BE2C (cell line): ENCODE data around the gene ZNF236.
"Not testable (repeated sequence)": the region's sequence is repeated elsewhere in the genome, so short reads cannot be mapped to it uniquely, and the experiment has no call there.

Source experiments
- DNase-seq: peaks from one replicate; pipeline ENCODE4 v3.0.0-alpha.2; 2020
- H3K27me3 ChIP-seq: fragments of 250-450 bp; sonication (Bioruptor Pico); 2 replicates; pipeline ENCODE4 v1.5.1; 2020; ENCODE audit warnings: mild to moderate bottlenecking
- H3K36me3 ChIP-seq: fragments of 250-450 bp; sonication (Bioruptor Pico); 2 replicates; pipeline ENCODE4 v1.5.1; 2020; ENCODE audit warnings: mild to moderate bottlenecking
- H3K4me1 ChIP-seq: fragments of 250-450 bp; sonication (Bioruptor Pico); 2 replicates; pipeline ENCODE4 v1.5.1; 2020
- H3K4me3 ChIP-seq: 2 replicates; pipeline ENCODE4 v1.5.1; 2011; ENCODE audit warnings: low read depth, low read length
- H3K9me3 ChIP-seq: fragments of 250-450 bp; sonication (Bioruptor Pico); 2 replicates; pipeline ENCODE4 v1.5.1; 2020
- TF ChIP-seq, protein P1 (sequence below): IDR thresholded peaks from 2 replicates; pipeline ENCODE4 v1.5.1; 2012; ENCODE audit warnings: mild to moderate bottlenecking, low read depth, low read length

The ZNF236 gene

DNA sequence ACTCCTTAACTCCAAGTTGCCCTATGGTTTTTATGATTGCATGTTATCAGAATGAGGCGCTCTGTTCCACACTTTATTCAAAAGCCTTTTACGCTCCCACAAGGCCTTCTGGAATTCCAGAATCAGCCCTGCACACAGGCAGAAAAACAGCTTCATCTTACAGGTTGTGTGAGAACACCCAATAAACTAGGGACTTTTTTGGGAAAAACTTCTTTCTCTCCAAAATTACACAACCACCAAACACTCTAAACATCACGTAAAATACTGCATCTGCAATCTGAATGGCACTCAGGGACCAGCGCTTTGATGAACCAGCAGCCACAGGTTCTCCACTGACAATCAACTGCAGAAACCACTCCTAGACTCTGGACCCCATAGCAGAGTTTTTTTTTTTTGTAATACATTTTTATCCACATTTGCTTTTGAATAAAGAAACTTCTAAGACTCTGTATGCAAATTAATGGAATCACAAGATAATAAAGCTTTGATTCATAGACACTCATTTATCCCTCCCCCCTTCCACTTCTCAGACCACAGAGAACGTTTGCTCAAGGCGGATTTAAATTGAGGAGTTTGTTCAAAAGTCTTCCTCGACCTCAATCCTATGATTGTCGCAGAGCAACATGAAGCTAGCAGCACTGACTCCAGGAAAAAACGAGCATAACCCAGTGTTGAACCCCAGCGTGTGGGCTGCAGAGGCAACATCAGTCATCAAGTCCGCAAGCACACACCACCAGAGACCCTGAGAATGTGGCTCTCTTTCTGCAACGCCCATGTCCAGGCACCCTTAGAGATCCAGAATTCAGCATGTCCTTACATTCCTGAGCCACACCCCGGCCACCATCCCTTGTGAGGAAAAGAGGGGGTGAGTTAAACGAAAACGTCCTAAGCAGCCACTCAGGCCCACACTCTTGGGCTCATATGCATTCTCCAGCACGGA is 193.7 kb downstream of the ZNF236 start:
- no peak overlapping the region for H3K4me3 ChIP-seq
- H3K36me3 ChIP-seq, result no peaks in the 10 kb centered on the region
- no peaks in the 10 kb centered on the region for H3K4me1 ChIP-seq
- no peaks in the 10 kb centered on the region for H3K9me3 ChIP-seq
- TF ChIP-seq, protein P1, sequence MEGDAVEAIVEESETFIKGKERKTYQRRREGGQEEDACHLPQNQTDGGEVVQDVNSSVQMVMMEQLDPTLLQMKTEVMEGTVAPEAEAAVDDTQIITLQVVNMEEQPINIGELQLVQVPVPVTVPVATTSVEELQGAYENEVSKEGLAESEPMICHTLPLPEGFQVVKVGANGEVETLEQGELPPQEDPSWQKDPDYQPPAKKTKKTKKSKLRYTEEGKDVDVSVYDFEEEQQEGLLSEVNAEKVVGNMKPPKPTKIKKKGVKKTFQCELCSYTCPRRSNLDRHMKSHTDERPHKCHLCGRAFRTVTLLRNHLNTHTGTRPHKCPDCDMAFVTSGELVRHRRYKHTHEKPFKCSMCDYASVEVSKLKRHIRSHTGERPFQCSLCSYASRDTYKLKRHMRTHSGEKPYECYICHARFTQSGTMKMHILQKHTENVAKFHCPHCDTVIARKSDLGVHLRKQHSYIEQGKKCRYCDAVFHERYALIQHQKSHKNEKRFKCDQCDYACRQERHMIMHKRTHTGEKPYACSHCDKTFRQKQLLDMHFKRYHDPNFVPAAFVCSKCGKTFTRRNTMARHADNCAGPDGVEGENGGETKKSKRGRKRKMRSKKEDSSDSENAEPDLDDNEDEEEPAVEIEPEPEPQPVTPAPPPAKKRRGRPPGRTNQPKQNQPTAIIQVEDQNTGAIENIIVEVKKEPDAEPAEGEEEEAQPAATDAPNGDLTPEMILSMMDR, result no peak
- no peak for DNase-seq
- no peaks in the 10 kb centered on the region for H3K27me3 ChIP-seq

DNA sequence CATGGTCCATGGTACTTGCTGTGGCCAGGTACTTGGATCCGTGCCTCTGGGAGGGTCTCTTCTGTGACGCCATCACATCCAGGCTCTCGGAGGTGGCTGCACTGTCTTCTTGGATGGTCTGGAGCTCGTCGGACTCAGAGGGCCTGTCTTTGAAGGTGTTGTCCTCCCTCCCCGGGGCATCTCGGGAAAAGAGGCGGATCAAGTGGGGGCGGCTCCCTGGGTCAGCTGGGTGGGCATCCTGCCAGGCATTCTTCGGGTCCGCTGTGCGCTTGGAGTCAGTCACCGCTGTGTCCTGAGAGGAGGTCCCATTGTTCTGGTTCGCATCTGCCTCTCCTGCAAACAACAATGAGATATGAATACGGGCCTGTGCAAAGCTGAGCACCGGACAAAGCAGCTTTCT is 194.6 kb downstream of the ZNF236 start:
- TF ChIP-seq, protein P1, result no peak
- Histone ChIP-seq H3K27me3 (no peaks in the 10 kb centered on the region), H3K36me3 (no peaks in the 10 kb centered on the region), H3K4me3 (no peak overlapping the region), H3K9me3 (no peaks in the 10 kb centered on the region), H3K4me1 (no peaks in the 10 kb centered on the region)
- DNase-seq, result no peak

DNA sequence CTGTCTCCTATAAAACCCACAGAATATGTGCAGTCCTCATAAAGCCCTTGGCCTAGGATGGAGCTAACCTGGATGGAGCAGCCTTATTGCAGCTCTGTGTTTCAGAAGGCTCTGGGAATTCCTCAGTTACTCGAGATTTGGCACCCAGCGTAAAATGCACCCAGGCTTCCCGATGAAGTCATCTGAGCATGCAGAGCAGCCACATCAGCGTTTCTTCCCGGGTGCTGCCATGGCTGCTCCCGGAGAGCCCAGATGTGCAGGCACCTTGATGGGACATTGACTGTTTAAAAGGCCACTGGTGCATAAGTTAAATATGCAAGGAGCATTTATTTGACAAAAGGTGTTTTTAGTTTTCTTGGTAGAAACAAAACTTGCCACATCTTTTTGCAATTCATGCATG is 195.0 kb downstream of the ZNF236 start:
- Histone ChIP-seq H3K27me3 (no peaks in the 10 kb centered on the region), H3K36me3 (no peaks in the 10 kb centered on the region), H3K4me1 (no peaks in the 10 kb centered on the region), H3K9me3 (no peaks in the 10 kb centered on the region), H3K4me3 (no peak overlapping the region)
- DNase-seq, result no peak
- TF ChIP-seq, protein P1, result no peak

DNA sequence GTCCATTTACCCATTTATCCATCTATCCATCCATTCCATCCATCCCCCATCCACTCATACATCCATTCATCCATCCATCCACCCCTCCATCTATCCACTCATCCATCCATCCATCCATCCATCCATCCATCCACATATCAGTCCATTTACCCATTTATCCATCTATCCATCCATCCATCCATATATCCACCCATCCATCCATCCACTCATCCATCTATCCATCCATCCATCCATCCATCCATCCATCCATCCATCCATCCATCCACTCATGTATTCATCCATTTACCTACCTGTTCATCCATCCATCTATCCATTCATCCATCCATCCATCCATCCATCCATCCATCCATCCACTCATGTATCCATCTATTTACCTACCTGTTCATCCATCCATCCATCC is 196.3 kb downstream of the ZNF236 start:
- not testable (repeated sequence) for DNase-seq, H3K4me3 ChIP-seq, H3K9me3 ChIP-seq, H3K36me3 ChIP-seq, H3K27me3 ChIP-seq, H3K4me1 ChIP-seq

DNA sequence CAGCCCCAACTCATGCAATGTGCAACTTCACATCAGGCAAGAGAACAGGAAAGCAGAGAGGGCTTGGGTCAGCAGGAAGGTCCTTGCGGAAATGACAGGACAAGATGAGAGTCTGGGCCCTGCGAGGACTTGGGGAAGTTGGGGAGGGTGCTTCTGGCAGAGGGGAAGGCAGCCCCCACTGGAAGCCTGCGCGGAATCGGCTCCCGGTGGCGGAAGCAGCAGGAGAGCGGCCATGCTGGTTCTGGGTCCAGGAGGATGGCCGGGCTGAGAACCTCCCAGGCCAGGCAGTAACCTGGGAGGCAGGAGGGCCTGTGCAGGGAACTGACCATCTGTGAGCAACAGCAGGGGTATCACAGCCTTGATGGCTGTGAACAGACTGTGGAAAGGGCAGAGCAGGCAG is 197.3 kb downstream of the ZNF236 start:
- Histone ChIP-seq H3K27me3 (no peaks in the 10 kb centered on the region), H3K36me3 (no peaks in the 10 kb centered on the region)
- DNase-seq, result no peak

More for the DNA sequence above, 197.3 kb downstream of the ZNF236 start:
- no peak overlapping the region for H3K4me3 ChIP-seq
- TF ChIP-seq, protein P1, result no peak
- no peaks in the 10 kb centered on the region for H3K4me1 ChIP-seq
- H3K9me3 ChIP-seq, result no peaks in the 10 kb centered on the region
